Loucy (cell line): ENCODE data around the gene ABHD2.

Experiments used
- EZH2phosphoT487 ChIP-seq: fragments of 200-600 bp; IDR thresholded peaks from 2 replicates; pipeline ENCODE4 v1.6.1; 2018; ENCODE audit warnings: antibody characterized with exemption, mild to moderate bottlenecking, moderate library complexity, borderline replicate concordance
- TF ChIP-seq, protein P1 (sequence below): fragments of 200-600 bp; sonication (generic); conservative IDR thresholded peaks from 2 replicates; pipeline ENCODE4 v1.5.1; 2014; ENCODE audit warnings: mild to moderate bottlenecking, antibody characterized with exemption, low read length

GRCh38 chr15:89127054-89127702 lies 38.9 kb downstream of the ABHD2 start:
- TF ChIP-seq, protein P1, sequence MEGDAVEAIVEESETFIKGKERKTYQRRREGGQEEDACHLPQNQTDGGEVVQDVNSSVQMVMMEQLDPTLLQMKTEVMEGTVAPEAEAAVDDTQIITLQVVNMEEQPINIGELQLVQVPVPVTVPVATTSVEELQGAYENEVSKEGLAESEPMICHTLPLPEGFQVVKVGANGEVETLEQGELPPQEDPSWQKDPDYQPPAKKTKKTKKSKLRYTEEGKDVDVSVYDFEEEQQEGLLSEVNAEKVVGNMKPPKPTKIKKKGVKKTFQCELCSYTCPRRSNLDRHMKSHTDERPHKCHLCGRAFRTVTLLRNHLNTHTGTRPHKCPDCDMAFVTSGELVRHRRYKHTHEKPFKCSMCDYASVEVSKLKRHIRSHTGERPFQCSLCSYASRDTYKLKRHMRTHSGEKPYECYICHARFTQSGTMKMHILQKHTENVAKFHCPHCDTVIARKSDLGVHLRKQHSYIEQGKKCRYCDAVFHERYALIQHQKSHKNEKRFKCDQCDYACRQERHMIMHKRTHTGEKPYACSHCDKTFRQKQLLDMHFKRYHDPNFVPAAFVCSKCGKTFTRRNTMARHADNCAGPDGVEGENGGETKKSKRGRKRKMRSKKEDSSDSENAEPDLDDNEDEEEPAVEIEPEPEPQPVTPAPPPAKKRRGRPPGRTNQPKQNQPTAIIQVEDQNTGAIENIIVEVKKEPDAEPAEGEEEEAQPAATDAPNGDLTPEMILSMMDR = 0 out of 2 replicates have a peak, but pooled peaks have one; percentile 8
- no peak for TF ChIP-seq EZH2phosphoT487
